ENCODE data around the gene RCAN1.

The RCAN1 gene

DNA sequence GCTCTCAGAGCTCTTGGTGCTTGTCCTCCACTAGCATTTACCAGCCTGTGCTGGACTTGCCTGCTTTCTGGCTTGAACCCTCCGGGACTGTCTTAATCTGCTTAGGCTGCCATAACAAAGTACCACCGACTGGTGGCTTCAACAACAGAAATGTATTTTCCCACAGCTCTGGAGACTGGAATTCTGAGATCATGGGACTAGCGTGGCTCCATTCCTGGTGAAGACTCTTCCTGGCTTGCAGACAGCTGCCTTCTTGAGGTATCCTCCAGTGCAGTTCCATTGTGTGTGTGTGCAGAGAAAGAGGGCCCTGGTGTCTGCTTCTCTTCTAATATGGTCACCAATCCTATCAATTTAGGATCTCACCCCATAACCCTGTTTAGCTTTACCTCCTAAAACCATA, 22.0 kb upstream of the RCAN1 start:
- H3K4me3 Mint-ChIP-seq, result no peak overlapping the region

DNA sequence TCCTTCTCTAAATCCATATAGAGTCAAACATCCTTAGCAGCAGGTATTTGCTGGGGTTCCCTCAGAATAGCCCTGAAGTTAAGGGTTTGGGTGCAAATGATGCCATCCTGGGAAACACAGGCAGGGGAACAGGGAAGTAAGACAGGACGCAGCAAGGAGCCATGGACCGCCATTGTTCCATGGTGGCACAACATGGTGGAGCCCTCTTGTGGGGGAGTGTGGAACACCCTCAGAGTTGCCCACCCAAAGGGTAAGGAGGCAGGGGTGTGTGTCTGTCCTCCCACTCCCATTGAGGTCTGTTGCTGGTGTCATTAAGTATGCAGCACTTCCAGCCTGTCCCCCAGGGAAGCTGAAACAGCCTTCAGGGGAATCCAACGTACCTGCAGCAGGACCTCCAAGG, 20.4 kb upstream of the RCAN1 start:
- DNase-seq, result no peak
- ATAC-seq (replicated peaks), result no peak
- Mint-ChIP-seq H3K4me1 (peaks cover 5 to 6% of the 10 kb centered on the region in 2 donors), H3K9me3 (no peaks in the 10 kb centered on the region), H3K27ac (no peak overlapping the region), H3K4me3 (no peak overlapping the region), H3K36me3 (no peaks in the 10 kb centered on the region), H3K27me3 (peaks cover 11 to 17% of the 10 kb centered on the region in 2 donors)

More for the DNA sequence above, 22.0 kb upstream of the RCAN1 start:
- no peaks in the 10 kb centered on the region for H3K36me3 Mint-ChIP-seq
- H3K27me3 Mint-ChIP-seq, result peaks cover 11 to 17% of the 10 kb centered on the region in 2 donors
- H3K4me1 Mint-ChIP-seq, result peaks cover 15 to 20% of the 10 kb centered on the region in 2 donors
- ATAC-seq (replicated peaks) (no peak), DNase-seq (no peak)
- no peak overlapping the region for H3K27ac Mint-ChIP-seq
- H3K9me3 Mint-ChIP-seq, result no peaks in the 10 kb centered on the region

DNA sequence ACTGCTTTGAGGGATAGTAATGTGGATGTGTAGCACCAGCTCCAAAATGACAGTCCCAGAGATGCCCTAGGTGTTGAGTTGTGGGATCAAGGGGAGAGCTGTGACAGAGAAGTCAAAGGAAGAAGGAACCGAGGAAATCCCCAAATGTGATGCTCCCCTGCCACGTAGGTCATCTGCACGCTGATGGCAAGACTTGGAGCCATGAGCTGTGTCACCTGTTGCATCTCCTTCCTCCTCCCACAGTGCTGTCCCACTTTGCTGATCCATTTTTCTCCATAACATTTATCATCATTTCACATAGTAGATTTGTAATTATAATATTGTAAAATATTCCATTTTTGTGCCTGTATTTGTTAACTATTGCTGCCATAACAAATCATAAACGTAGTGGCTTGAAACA, 17.6 kb upstream of the RCAN1 start:
- peaks cover 11 to 17% of the 10 kb centered on the region in 2 donors for H3K27me3 Mint-ChIP-seq
- no peak overlapping the region for H3K27ac Mint-ChIP-seq
- no peaks in the 10 kb centered on the region for H3K36me3 Mint-ChIP-seq
- no peak for DNase-seq
- no peaks in the 10 kb centered on the region for H3K9me3 Mint-ChIP-seq
- ATAC-seq (replicated peaks), result no peak
- no peak overlapping the region for H3K4me3 Mint-ChIP-seq
- no peaks in the 10 kb centered on the region for H3K4me1 Mint-ChIP-seq

DNA sequence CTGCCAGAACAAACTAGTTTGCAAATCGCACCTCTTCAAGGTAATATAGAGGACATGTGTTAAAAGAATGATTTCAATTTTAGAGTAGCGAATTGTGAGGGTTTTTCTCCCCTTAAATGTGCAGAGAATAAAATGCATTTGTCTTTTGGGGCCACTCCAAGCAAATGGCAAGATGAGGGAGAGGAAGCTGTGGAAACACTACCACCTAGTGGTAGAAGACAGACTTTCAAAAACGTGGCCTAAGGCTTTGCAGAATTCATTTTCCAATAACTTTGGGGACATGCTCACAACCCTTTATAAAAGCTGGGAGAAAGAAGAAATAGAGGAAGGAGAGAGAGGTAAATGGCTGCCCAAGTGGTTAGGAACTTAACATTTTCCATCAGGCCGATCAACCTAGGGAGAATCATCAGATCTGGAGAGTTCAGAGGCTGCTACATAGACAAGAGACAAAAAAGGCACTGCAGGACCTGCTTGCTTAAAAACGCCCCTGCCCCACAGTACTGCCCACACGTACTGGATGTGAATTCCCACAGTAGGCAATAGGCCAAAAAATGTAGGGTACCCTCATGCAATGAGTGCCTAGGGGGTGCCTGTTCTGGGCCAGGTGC, 15.7 kb upstream of the RCAN1 start:
- ATAC-seq (replicated peaks) (peak; percentile 76 to 79), DNase-seq (no peak)
- H3K27ac Mint-ChIP-seq, result no peak overlapping the region
- H3K36me3 Mint-ChIP-seq, result no peaks in the 10 kb centered on the region
- H3K9me3 Mint-ChIP-seq, result no peaks in the 10 kb centered on the region
- peaks cover 15 to 24% of the 10 kb centered on the region in 2 donors for H3K27me3 Mint-ChIP-seq
- no peaks in the 10 kb centered on the region for H3K4me1 Mint-ChIP-seq
- no peak overlapping the region for H3K4me3 Mint-ChIP-seq

DNA sequence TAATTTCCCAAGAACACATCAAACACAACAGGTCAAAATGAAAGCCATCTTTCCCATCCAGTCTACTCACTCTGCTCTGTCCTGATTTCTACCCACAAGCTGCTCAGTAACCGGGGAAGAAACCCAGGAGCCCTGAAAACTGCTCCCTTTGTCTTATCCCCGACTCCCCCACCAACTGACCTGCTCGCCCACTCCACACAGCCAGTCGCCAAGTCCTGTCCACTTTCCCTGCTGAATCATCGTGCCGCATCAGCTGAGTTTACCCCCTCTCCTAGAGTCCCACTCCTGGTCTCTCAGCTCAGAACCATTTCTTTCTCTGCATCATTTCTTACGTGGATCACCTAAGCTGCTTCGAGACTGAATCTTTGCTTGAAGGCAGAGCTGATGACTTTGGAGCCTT, 11.2 kb upstream of the RCAN1 start:
- DNase-seq, result no peak
- ATAC-seq (replicated peaks), result no peak
- Mint-ChIP-seq H3K4me1 (peaks cover 9 to 22% of the 10 kb centered on the region in 2 donors), H3K27ac (no peak overlapping the region), H3K27me3 (peaks cover 13 to 19% of the 10 kb centered on the region in 2 donors), H3K9me3 (no peaks in the 10 kb centered on the region), H3K4me3 (no peak overlapping the region), H3K36me3 (no peaks in the 10 kb centered on the region)

DNA sequence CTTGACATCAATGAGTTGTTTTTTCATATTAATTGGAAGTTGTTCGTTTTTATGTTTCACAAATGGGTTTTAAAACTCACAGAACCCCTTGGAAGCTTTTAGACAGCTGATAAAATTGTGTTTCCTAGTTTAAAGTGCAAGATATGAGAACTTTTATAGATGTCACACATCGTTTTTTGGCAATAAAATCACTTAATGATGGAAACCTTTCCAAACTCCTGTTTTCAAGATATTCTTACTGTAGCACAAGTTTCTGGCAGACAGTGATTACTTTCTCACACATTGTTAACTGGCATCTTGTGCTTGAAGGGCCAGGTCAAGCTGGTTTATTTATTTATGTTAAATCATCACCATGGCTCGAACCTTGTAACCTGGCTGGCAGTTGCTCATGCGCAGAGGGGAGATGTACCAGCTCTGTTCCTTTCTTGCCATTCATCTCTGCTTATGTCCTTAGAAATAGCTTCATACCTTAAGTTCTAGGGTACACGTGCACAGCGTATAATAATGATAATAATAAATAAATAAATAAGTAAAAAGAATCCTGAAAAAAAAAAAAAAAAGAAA, 10.2 kb upstream of the RCAN1 start:
- Mint-ChIP-seq H3K27ac (no peak overlapping the region), H3K4me3 (no peak overlapping the region), H3K4me1 (peaks cover 9 to 22% of the 10 kb centered on the region in 2 donors), H3K9me3 (no peaks in the 10 kb centered on the region), H3K27me3 (peaks cover 13 to 19% of the 10 kb centered on the region in 2 donors), H3K36me3 (no peaks in the 10 kb centered on the region)
- no peak for DNase-seq
- no peak for ATAC-seq (replicated peaks)

DNA sequence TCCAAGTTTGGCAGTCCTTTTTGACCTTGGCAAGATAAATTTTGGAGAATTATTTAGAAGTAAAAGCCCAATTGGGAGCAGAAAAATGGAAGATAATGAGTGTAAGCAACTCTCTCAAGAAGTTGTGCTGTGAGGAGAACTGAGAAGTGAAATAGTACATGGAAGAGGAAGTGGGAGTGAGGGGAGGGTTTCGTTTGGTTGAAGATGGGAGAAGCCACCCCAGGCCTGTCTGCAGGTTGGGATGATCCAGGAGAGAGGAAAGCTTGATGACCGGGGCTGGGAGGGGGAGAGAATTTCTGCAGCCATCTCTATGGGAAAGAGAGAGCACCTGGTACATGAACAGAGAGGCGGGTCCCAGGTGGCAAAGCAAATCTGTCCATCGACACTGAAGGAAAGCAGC, 8.6 kb upstream of the RCAN1 start:
- Mint-ChIP-seq H3K27me3 (peaks cover 13 to 19% of the 10 kb centered on the region in 2 donors), H3K36me3 (no peaks in the 10 kb centered on the region), H3K27ac (no peak overlapping the region), H3K9me3 (no peaks in the 10 kb centered on the region), H3K4me3 (no peak overlapping the region), H3K4me1 (peaks cover 9 to 22% of the 10 kb centered on the region in 2 donors)
- DNase-seq, result no peak
- peak; percentile 65 to 73 for ATAC-seq (replicated peaks)

DNA sequence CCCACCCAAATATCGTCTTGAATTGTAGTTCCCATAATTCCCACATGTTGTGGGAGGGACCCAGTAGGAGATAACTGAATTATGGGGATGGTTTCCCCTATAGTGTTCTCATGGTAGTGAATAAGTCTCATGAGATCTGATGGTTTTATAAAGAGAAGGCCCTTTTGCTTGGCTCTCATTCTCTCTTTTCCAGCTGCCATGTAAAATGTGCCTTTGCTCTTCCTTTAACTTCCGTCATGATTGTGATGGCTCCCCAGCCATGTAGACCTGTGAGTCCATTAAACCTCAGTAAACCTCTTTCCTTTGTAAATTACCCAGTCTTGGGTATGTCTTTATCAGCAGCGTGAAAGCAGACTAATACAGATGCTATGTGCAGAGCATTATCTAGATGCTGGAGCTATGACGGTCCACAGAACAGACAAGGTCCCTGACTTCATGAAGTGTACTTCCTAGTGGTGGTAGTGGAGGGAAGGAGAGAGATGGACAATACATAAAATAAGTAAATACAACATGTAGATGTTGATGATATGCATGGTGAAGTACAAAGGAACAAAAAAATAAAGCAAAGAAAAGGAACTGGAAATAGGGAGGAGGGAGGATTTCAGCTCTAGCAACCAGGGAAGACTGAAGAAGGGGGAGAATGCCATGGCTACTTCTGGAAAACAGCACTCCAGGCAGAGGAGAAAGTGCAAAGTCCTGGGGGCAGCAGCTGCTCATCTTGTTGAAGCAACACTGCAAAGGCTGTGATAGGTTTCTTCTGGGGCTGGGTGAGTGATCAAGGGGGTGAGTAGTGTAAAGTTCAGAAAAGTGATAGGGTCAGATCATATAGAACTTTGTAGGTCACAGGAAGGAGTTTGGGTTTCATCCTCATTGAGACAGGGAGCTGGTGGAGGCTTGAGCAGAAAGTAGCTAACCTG, 6.8 kb upstream of the RCAN1 start:
- Mint-ChIP-seq H3K27me3 (peaks cover 13 to 19% of the 10 kb centered on the region in 2 donors), H3K27ac (no peak overlapping the region), H3K9me3 (no peaks in the 10 kb centered on the region)

DNA sequence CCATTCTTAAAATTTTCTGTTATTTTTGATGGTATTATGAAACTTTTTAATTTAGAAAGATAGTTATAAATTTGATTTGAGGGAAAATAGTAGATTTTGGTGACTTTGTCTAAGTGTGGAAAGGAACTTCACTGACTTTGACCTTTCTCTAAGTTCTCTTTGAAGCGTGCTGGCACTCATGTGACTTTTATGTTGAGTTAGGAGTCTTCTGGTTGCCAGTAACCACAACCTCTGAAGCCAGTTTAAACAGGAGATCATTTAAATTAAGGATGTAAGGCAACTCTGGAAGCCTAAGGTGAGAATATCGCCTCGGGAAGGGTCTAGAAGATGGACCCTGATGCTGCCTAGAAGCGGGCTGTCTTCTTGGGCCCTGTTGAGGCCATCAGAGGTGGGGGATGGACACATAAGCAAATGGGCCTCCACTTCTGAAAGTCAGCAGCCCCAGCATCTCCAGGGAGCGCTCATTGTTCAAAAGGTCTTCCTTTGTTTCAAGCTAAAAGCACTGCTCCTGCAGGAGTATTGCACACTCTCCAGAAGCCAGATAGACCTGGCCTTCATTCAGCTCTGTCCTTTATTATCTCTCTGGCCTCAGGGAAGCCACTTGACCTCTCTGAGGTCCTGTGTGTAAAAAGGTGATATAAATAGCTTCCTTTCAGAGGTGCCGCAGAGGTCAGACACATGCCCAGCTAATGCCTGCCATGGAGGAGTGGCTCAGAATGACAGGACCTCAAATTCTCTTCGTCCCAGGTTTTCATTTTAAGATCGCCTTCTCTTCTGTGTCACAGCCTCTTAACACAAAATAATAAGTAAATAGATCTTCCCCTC, 5.1 kb upstream of the RCAN1 start:
- ATAC-seq (replicated peaks), result no peak
- Mint-ChIP-seq H3K4me1 (peaks cover 11 to 27% of the 10 kb centered on the region in 2 donors), H3K9me3 (no peaks in the 10 kb centered on the region), H3K4me3 (no peak overlapping the region), H3K27me3 (peaks cover 9 to 12% of the 10 kb centered on the region in 2 donors), H3K27ac (no peak overlapping the region), H3K36me3 (no peaks in the 10 kb centered on the region)
- DNase-seq, result no peak

More for the DNA sequence above, 6.8 kb upstream of the RCAN1 start:
- DNase-seq, result no peak
- ATAC-seq (replicated peaks), result no peak
- Mint-ChIP-seq H3K4me1 (peaks cover 9 to 22% of the 10 kb centered on the region in 2 donors), H3K36me3 (no peaks in the 10 kb centered on the region), H3K4me3 (no peak overlapping the region)

DNA sequence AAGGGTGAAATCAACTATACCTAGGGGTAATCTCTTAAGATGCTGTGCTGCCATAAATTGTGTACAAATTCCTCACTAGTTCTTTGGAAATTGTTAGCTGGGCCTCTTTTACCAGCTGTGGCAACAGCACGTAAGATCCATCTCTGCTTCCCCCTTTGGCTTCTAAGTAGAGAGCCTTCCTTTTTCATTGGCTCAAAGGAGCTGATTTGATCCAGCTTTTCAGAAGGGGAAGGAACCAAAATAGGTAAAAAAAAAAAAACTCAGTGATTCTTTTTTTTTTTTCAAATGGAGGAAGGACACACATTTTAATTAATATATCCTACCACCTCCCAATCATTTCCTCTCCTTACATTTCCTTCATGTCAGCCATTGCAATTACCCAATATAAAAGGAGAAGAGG, 4.0 kb upstream of the RCAN1 start:
- peaks cover 14 to 31% of the 10 kb centered on the region in 2 donors for H3K4me1 Mint-ChIP-seq
- no peaks in the 10 kb centered on the region for H3K9me3 Mint-ChIP-seq
- H3K36me3 Mint-ChIP-seq, result no peaks in the 10 kb centered on the region
- no peak overlapping the region for H3K27ac Mint-ChIP-seq
- H3K27me3 Mint-ChIP-seq, result peaks cover 9 to 12% of the 10 kb centered on the region in 2 donors
- no peak for DNase-seq
- no peak overlapping the region for H3K4me3 Mint-ChIP-seq
- ATAC-seq (replicated peaks), result no peak

DNA sequence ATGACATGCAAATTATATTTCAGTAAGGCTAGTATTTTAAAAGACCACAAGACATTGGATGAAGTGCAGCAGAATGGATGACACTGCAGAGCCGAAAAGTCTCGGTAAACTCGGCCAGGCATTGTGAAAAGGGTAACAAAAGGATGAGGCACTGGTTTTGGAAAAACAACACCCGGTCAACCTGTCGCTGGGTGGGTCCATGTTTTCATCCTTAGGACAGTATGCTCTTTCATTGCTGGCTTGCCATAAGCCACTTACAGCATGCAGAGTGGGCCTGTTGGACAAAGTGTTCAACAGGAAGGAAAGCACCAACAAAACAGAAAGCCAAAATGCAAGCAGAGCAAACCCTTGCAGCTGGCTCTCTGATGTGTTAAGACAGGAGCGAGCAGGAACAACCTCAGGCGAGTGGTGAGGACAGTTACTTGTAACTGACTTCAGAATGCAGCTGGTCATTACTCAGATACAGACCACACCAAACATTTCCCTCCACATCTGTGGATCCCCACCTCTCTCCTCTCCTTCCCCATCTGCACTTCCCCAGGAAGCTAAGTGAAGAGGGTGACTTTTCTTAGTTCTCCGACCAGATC, 2.9 kb upstream of the RCAN1 start:
- Mint-ChIP-seq H3K9me3 (no peaks in the 10 kb centered on the region), H3K36me3 (no peaks in the 10 kb centered on the region), H3K4me3 (no peak overlapping the region), H3K27me3 (peaks cover 10 to 12% of the 10 kb centered on the region in 2 donors), H3K4me1 (peaks cover 9 to 28% of the 10 kb centered on the region in 2 donors), H3K27ac (no peak overlapping the region)
- ATAC-seq (replicated peaks) (no peak), DNase-seq (no peak)

DNA sequence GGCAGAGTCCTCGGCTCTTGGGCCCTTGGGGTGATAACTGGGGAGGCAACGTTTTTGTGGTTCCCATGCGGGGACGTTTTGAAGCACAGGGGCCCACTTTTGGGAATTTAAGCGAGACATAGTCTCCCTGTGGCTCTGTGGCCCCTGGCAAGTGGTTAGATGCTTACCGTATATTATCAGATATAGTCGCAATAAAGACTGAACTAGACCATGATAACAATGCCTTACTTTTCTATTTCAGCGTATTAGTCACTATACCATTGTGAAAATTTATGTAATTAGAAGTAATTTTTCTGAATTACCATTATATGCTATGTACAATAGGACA, 538 bp upstream of the RCAN1 start:
- no peak for DNase-seq
- Mint-ChIP-seq H3K9me3 (no peaks in the 10 kb centered on the region), H3K4me3 (peak overlapping the region; percentile 83 to 85), H3K27ac (peak overlapping the region; percentile 94), H3K27me3 (peaks cover 0 to 4% of the 10 kb centered on the region in 2 donors), H3K4me1 (peaks cover 19 to 27% of the 10 kb centered on the region in 2 donors), H3K36me3 (no peaks in the 10 kb centered on the region)
- peak; percentile 7 to 10 for ATAC-seq (replicated peaks)

DNA sequence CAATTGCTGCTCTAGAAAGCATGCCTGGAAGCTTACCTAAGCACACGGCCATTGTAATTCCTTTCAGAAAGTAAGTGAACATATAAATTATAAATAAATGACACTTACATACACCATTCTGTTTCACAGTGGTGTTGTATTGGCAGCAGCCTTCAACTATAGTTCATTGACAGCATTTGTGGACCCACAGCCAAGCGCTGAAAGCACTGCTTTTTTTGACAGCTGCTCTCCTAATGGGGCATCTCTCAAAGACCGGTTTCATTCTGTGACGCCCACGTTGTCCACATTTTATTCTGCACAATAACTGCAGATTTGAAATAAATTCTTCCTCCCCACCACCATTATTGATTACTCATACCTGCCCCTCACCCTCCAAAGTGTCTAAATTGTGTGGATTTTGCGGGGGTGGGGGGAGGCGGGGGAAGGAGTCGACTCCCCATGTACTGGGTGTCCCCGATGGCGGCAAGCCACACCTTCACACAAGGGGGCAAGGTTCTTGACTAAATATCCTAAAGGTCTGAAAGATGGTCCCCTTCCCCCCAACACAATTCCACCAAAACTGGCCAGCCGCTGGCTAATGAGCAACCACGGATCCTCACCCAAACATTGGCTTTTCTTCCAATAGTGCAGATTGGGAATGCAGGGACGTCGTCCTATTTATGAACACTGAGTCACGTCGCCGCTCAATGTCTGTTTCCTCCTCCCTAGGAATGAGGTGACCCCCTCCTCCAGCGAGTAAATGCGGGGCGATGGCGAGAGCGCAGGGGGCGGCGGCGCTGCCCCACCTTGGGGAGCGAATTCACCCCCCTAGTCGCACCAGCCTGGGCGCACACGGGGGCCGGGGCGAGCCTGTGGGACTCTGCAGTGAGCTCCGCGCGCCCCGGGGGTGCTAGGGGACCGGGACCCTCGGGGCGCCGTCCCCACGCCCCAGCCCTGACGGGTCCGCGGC, 960 bp downstream of the RCAN1 start:
- Mint-ChIP-seq H3K27me3 (peaks cover 0 to 4% of the 10 kb centered on the region in 2 donors), H3K4me3 (peak overlapping the region; percentile 80), H3K27ac (no peak overlapping the region), H3K36me3 (peaks cover 0 to 2% of the 10 kb centered on the region in 2 donors), H3K9me3 (no peaks in the 10 kb centered on the region), H3K4me1 (peaks cover 21 to 27% of the 10 kb centered on the region in 2 donors)
- ATAC-seq (replicated peaks) (no peak), DNase-seq (no peak)

Measured in stimulated activated naive B cell treated with anti-CD40 and anti-IgM and Interleukin-4, amounts not matched to agents 10 μg/mL and 1 μg/mL and 100 μg/mL, for 72 hours (primary cell).